ENCODE results near the gene USP49. TPM values are rescaled to one million over a fixed set of nuclear protein-coding genes. Genes with fewer than 3 reads are reported as not detected.

The USP49 gene
- total and polyA plus RNA-seq, 2 of the 13 experiments (the other 11 are each of a cell fraction or from before 2014, with no cell fraction given), result 2.9 to 4.3 TPM

- TF ChIP-seq ZBTB39 (CRISPR knock-in tag; IDR thresholded peaks at IDR 0.05) (no peak), HMGA1 (CRISPR knock-in tag; conservative IDR thresholded peaks at IDR 0.05) (no peak), FOXP4 (CRISPR knock-in tag; IDR thresholded peaks at IDR 0.05) (no peak), FOXC1 (CRISPR knock-in tag; IDR thresholded peaks at IDR 0.05; ENCODE audit: borderline replicate concordance) (no peak), RAD51 (IDR thresholded peaks at IDR 0.05; ENCODE audit: borderline replicate concordance) (no peak), FOXK2 (IDR thresholded peaks at IDR 0.05) (no peak), ZFP90 (CRISPR knock-in tag; IDR thresholded peaks at IDR 0.05; ENCODE audit: borderline replicate concordance) (no peak), ZNF563 (CRISPR knock-in tag; IDR thresholded peaks at IDR 0.05) (no peak)
- TF ChIP-seq, protein P1, sequence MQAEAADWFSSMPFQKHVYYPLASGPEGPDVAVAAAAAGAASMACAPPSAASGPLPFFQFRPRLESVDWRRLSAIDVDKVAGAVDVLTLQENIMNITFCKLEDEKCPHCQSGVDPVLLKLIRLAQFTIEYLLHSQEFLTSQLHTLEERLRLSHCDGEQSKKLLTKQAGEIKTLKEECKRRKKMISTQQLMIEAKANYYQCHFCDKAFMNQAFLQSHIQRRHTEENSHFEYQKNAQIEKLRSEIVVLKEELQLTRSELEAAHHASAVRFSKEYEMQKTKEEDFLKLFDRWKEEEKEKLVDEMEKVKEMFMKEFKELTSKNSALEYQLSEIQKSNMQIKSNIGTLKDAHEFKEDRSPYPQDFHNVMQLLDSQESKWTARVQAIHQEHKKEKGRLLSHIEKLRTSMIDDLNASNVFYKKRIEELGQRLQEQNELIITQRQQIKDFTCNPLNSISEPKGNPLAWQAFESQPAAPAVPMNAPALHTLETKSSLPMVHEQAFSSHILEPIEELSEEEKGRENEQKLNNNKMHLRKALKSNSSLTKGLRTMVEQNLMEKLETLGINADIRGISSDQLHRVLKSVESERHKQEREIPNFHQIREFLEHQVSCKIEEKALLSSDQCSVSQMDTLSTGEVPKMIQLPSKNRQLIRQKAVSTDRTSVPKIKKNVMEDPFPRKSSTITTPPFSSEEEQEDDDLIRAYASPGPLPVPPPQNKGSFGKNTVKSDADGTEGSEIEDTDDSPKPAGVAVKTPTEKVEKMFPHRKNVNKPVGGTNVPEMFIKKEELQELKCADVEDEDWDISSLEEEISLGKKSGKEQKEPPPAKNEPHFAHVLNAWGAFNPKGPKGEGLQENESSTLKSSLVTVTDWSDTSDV (CRISPR knock-in tag; IDR thresholded peaks at IDR 0.05), result no peak
These were observed 42.8 kb upstream of the USP49 start (continued) for GRCh38 chr6:41937861-41938574.
